Activated CD4-positive, CD25-positive, alpha-beta regulatory T cell treated with anti-CD3 and anti-CD28 coated beads, Interleukin-2, amount 50 U/mL, for 24 hours (primary cell): ENCODE measurements around the gene ANP32D.
"Not testable (repeated sequence)": the region's sequence is repeated elsewhere in the genome, so short reads cannot be mapped to it uniquely, and the experiment has no call there.

Experiments
- ATAC-seq, 2 donors: fragments of 150-1000 bp; cut with Tn5 transposase; one replicate each; pipeline ENCODE4 v1.10.0; 2021; ENCODE audit warnings: mild to moderate bottlenecking in 1 of 2, moderate library complexity in 1 of 2

ANP32D gene

DNA sequence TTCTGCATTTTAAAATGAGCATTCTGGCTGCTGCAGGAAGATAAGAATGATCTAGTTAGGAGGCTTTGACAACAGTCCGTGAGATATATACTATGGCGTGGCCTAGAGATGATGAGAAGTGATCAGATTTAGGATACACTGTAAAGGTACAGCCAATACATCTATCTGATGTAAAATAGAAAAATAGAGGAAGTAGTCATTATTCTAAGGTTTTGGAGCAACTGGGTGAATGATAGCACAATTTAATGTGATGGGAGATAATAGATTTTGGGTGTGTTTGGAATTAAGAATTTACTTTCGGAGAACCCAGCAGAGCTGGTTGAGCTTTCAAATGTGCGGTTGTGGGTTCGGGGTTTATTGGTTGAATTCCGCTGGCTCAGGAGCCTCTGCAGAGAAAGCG, at the start of gene ANP32D:
ANP32D (plus strand) TSS at position 301 of the 400 bp plus-strand sequence. CDS start 106 bp downstream, outside the sequence.
- ATAC-seq, result no peak

DNA sequence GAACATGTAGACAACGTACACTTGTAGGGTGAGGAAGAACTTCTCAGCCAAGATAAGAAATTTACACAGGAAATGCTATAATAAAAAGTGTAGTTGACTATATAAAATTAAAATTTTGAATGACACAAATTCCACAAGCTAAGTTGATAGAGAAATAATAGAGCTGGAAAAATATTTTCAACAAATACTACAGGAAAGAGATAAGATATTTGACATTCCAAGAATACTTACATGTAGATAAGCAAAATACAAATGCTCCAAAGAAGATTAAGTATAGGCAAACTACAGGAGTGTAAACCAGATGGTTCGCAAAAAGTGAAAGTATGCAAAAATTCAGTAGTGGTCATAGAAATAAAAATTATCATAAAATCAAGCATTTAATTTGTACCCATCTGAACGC, 49.2 kb upstream of the ANP32D start:
- ATAC-seq, result no peak

DNA sequence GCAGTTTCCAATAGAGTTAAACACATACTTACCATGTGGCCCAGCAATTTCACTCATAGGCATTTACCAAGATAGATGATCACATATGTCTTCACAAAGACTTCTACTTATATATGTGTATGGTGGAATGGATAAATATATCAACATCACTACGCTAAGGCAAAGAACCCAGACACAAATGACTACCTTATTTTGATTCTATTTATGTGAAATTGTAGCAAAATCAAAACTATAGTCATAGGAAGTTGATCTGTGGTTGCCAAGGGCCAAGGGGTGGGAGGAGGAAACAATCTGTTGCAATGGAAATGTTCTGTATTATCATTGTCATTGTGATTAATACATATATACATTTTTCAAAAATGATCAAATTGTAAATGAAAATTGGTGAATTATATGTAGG, 47.7 kb upstream of the ANP32D start:
- ATAC-seq, result peak; percentile 35 to 43

DNA sequence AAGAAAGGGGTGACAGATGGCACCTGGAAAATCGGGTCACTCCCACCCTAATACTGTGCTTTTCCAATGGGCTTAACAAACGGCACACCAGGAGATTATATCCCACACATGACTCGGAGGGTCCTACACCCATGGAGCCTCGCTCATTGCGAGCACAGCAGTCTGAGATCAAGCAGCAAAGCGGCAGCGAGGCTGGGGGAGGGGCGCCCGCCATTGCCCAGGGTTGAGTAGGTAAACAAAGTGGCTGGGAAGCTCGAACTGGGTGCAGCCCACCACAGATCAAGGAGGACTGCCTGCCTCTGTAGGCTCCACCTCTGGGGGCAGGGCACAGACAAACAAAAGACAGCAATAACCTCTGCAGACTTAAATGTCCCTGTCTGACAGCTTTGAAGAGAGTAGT, 38.3 kb upstream of the ANP32D start:
- not testable (repeated sequence) for ATAC-seq

DNA sequence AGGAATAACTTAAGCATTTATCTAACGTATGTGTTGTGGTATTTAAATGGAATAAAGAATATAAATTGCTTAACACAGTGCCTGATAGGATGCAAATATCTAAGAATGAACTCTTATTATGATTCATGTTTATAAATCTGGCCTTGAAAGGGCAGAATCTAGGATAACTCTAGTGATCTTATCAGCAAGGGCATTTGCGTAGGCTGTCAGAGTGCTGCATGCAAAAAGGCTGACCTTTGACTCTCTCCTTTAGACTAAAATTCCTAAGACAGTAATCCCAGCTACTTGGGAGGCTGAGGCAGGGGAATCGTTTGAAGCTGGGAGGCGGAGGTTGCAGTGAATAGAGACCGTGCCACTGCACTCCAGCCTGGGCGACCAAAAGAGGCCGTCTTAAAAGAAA, 31.3 kb upstream of the ANP32D start:
- no peak for ATAC-seq

DNA sequence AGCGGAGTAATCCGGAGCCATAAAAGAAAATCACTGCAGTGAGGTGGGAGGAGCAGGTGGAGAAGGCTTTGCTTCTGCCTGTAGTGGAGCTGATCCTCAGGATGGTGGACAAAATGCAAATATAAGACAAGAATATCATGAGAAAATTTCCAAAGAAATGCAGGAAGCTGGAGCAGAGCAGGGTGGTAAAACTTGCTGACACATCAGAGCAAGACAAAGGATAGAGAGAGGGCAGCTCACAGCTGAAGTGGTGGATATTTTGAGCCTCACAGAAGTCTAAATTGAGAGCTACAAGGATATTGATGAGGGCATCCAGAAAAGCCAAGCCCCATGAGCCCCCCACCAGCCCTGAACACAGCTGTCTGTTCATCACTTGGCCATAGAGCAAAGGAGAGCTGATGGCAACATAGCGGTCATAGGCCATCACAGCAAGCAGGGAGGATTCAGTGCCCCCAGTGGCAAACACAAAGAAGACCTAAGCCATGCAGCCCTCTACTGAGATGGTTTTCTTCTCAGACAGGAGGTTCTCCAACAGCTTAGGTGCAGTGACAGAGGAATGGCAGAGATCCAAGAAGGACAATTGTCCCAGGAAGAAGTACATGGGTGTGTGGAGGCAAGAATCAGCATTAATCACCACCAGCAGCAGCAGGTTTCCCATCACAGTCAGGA, 30.0 kb upstream of the ANP32D start:
- ATAC-seq, result no peak

DNA sequence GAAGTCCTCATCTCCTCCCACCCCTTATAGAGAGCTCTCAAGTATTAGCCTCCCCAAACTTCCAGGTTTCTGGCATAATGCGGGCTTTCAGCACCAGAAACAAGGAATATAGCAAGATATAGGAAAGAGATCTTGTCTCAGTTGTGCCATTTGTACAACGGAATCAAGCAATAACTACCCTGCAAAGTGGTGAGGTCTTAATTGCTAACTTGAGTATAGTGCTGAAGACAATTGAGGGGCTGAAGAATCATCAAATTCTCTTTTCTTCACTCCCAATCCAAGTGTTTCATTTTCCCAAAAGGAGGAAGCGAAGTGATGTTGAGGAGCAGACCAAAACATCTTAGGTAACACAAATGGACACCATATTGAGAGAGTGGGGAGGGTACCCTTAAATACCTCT, 26.8 kb upstream of the ANP32D start:
- ATAC-seq, result no peak

DNA sequence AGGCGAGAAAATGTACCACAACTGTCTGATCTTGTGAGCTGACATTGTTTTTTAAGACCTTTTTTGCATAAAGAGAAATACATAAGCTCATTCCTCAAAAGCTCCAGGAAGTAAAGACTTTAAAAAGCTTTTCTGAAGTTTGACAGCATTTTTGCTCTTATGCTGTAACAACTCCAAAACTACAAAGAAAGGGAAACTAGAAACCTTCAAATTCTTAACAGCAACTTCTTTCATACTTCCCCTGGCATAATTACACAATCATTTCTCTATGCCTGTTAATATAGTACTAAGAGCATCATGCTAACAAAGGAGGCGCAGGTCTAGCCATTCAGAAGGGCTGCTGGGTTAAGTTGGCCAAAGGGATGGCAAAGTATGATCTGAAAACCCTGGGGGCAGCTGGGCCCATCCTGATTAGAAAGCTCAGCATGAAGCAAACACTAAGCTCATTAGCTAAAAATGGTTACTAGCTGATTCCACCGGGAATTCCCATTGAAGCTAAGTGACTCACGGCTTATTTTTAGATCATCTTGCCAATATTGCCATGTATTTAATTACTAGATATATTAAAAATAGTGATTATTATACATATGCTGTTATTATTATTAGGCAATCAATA, 26.1 kb upstream of the ANP32D start:
- no peak for ATAC-seq

DNA sequence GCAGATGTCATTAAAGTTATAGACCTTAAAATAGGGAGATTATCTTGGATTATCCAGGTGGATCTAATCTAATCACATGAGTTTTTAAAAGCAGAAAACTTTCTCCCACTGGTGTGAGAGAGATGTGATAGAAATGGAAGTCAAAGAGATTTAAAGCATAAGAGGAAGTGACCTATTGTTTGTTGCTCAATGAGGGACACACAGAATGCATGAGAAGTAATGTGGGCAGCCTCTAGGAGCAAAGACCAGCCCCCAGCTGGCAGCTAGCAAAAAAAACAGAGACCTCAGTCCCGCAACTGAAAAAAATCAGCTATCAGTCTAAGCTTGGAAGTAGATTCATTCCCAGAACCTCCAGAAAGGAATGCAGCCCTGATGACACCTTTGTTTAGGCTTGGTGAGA, 24.6 kb upstream of the ANP32D start:
- ATAC-seq, result no peak

DNA sequence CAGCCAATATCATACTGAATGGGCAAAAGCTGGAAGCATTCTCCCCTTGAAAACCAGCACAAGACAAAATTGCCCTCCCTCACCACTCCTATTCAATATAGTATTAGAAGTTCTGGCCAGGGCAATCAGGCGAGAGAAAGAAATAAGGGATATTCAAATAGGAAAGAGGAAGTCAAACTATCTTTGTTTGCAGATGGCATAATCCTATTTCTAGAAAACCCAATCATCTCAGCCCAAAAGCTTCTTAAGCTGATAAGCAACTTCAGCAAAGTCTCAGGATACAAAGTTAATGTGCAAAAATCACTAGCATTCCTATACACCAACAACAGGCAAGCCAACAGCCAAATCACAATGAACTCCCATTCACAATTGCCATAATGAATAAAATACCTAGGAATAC, 21.0 kb upstream of the ANP32D start:
- ATAC-seq, result no peak

DNA sequence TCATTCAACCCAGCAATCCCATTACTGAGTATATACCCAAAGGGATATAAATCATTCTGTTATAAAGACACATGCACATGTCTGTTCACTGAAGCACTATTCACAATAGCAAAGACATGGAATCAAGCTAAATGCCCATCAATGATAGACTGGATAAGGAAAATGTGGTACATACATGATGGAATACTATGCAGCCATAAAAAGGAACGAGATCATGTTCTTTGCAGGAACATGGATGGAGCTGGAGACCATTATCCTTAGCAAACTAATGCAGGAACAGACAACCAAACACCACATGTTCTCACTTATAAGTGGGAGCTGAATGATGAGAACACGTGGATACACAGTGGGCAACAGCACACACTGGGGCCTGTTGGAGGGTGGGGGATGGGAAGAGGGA, 19.4 kb upstream of the ANP32D start:
- ATAC-seq, result not testable (repeated sequence)

DNA sequence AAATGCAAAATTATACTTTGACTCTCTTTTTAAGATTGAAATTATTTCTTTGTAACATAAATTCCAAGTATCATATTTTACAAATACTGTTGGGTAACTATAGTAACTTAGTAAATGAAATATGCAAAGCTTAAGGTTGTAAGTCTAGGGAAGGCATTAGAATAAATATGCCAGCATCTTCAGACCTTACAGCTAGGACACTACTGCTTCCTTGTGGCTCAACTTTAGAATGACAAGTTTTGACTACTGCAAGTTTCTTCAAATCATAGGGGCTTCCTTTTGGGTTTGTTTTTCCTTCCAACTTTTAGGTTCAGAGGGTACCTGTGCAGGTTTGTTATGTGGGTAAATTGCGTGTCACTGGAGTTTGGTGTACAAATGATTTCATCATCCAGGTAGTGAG, 17.7 kb upstream of the ANP32D start:
- no peak for ATAC-seq

DNA sequence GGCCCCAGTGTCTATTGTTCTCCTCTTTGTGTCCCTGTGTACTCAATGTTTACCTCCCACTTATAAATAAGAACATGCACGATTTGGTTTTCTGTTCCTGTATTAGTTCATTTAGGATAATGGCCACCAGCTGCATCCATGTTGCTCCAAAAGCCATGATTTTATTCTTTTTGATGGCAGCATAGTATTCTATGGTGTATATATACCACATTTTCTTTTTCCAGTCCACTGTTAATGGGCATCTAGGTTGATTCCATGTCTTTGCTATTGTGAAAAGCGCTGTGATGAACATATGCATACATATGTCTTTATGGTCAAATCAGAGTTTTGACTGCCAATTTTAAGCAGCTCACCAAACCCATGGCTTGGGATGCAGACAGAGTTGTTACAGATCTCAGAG, 17.2 kb upstream of the ANP32D start:
- no peak for ATAC-seq

DNA sequence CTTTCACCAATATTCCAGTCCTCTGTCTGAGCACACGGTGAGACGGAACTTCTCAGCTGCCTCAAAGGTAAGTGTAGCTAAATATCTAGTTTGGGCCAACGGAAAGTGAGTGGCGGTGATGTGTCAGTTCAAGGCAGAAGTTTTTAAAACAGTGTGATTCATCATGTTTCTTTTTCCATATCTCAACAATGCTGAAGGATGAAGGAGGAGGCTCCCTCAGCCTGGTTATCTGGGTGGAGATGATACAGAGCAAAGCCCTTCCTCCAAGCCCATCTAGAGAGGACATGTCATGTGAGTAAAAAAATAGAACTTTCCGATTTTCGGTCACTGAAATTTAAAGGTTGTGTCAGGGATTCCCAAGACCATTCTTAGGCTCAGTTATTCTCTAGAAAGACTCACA, 13.1 kb upstream of the ANP32D start:
- ATAC-seq, result no peak

DNA sequence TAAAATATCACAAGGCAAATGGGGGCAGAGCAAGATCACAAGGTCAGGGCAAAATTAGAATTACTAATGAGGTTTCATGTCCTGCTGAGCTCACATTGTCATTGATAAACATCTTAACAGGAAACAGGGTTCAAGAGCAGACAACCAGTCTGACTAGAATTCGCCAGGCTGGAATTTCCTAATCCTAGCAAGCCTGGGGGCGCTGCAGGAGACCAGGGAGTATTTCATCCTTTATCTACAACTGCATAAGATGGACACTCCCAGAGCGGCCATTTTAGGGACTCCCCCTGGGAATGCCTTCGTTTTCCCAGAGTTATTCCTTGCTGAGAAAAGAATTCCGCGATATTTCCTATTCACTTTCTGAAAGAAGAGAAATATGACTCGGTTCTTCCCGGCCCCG, 3.3 kb upstream of the ANP32D start:
- ATAC-seq, result not testable (repeated sequence)

DNA sequence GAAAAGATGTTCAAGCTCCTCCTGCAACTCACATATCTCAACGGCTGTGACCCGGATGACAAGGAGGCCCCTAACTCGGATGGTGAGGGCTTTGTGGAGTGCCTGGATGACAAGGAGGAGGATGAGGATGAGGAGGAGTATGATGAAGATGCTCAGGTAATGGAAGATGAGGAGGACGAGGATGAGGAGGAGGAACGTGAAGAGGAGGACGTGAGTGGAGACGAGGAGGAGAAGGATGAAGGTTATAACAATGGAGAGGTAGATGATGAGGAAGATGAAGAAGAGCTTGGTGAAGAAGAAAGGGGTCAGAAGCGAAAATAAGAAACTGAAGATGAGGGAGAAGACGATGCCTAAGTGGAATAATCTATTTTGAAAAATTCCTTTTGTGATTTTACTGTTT, 702 bp downstream of the ANP32D start:
- no peak for ATAC-seq

DNA sequence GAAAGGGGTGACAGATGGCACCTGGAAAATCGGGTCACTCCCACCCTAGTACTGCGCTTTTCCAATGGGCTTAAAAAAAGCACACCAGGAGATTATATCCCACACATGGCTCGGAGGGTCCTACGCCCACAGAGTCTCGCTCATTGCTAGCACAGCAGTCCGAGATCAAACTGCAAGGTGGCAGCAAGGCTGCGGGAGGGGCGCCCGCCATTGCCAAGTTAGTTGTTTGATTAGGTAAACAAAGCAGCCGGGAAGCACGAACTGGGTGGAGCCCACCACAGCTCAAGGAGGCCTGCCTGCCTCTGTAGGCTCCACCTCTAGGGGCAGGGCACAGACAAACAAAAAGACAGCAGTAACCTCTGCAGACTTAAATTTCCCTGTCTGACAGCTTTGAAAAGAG, 2.1 kb downstream of the ANP32D start:
- ATAC-seq, result not testable (repeated sequence)

DNA sequence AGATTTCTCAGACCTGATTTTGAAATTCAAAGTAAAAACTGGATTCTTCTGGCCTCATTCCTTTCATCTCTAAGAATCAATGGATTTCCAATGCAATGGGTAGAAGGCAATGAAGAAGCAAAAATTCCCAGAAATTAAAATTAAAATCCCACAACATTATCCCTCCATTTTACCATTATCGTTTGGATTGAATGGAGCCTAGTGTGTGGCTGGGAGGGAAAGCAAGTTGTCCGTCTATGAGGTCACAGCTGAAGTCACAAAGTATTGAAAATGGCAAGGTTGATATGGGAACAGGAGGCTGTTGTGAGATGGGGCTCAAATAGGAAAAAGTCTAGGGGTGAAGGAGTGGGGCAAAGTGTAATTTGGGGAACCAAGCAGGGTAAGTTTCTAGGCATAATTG, 9.8 kb downstream of the ANP32D start, which contains the start of gene C12orf54:
C12orf54 (plus strand) TSS at position 301 of the 400 bp plus-strand sequence. CDS start 799 bp downstream, outside the sequence.
- ATAC-seq, result no peak

DNA sequence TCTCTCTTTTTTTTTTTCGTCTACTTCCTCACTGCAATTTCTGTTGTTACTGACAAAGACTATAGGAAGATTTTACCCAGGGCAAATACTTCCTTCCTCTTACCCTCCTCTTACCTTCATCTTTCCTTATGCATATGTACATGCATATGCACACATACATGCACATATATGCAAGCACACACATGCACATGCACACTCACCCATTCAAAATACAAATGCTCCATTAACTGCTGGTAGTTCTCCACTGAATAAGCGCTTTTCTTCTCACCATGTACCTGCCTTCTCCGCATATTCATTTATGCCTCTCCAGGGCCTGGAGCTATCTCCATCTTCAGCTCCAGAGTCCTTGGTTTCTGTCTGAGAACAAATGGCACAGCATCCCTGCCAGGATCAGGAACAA, 10.6 kb downstream of the ANP32D start:
- ATAC-seq, result no peak

DNA sequence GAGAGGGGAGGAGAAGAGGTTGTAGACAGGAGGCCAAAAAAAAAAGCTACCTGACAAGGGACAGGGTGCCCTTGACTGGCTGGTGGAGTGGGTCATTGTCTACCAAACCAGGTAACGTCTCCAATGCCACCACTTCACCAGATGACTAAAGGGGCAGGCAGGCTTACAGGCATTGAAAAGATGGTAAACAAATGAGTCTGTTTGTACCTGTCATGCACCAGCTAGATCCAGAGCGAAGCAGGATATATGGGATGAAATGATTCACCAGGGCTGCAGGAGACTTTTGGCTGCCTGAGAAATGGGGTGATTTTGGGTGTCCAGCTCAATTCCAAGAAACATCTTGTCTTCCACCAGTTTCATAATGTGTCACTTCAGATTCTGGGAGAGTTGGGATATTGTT, 13.9 kb downstream of the ANP32D start:
- no peak for ATAC-seq

DNA sequence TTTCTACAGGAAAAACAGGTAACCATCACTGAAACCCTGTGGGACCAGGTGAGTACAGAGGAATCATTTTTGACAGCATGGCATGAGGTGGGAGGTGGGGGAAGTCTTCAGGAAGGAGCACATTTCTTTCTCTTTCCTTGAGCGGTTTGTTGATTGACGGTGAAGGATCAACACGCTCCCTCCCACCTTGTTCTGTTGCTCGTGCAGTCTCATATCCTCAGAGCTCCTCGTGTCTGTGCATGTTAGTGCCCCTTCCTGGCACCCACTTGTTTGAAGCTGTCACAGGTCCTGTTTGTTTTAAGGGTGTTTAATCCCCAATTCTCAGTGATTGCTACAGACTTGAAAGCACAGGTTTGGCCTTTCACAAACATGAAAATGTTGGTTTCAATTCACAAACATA, 14.3 kb downstream of the ANP32D start:
- ATAC-seq, result no peak

DNA sequence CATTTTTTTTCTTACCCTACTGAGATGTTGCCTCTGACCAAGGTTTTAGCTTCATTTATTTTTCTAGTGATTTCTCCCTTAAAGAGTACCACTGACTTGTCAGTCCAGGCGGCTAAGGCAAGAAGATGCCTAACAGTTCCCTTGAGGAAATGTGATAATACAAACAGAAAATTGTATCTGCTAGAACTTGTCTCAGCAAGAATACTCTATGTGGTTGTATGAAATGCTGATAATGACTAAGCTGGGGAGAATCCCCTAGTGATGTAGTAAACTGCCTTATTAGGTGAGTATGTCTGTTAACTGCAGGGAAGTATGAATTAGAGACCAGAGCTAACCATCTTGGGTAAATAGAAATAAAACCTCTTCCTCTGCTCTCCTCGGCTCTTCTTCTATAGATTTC, 16.7 kb downstream of the ANP32D start:
- ATAC-seq, result peak; percentile 67 to 83

DNA sequence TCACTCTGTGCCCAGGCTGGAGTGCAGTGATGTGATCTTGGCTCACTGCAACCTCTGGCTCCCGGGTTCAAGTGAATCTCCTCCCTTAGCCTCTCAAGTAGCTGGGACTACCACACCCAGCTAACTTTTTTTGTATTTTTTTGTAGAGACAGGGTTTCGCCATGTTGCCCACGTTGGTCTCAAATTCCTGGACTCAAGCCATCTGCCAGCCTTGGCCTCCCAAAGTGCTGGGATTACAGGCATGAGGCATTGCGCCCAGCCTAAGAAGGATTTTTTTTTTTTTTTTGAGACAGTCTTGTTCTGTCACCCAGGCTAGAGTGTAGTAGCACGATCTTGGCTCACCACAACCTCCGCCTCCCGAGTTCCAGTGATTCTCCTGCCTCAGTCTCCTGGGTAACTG, 17.1 kb downstream of the ANP32D start:
- ATAC-seq, result not testable (repeated sequence)

DNA sequence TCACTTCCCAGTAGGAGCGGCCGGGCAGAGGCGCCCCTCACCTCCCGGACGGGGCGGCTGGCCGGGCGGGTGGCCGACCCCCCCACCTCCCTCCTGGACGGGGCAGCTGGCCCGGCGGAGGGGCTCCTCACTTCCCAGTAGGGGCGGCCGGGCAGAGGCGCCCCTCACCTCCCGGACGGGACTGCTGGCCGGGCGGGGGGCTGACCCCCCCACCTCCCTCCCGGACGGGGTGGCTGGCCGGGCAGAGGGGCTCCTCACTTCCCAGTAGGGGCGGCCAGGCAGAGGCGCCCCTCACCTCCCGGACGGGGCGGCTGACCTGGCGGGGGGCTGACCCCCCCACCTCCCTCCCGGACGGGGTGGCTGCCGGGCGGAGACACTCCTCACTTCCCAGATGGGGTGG, 27.9 kb downstream of the ANP32D start:
- not testable (repeated sequence) for ATAC-seq

DNA sequence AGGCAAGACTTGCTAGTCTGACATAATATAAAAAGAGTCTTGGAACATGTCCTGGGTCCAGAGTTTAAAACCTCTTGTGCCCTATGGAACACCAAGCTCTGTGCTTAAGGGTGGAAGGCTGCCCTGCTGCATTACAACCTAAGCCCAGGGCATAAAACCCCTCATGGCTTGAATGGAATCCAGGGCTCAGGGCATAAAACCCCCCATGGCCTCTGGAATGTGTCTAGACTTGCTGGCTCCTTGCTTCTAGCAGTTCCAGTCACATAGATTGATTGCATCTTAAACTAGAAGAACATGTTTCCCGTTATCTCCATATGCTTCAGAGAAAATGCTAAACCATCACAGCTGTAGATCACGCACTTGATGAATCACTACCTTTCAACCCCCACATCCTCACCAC, 34.5 kb downstream of the ANP32D start:
- ATAC-seq, result peak in 1 of 2 donors; percentile 10
